A549 (cell line): ENCODE results near the gene CD47.

Experiments used
- CTCF ChIP-seq: fragments of >200 bp; sonication (Bioruptor Twin); formaldehyde crosslinking; IDR thresholded peaks from 3 replicates; pipeline ENCODE4 v1.5.1; 2016
- EP300 ChIP-seq, 2 experiments: fragments of >200 bp; sonication (Bioruptor Twin); formaldehyde crosslinking; IDR thresholded peaks; 2 replicates in 1 of 2; 3 replicates in 1 of 2; pipeline ENCODE4 v1.6.1; 2016 to 2017
- KDM1A ChIP-seq: fragments of 200-600 bp; sonication (generic); IDR thresholded peaks from 2 replicates; pipeline ENCODE4 v1.6.1; 2016; ENCODE audit warnings: low read depth, mild to moderate bottlenecking
- MYC ChIP-seq: IDR thresholded peaks from 2 replicates; pipeline ENCODE4 v1.6.1; 2012; ENCODE audit warnings: mild to moderate bottlenecking, inconsistent platforms, low read length, improper control_type of control experiment, borderline replicate concordance
- PHF8 ChIP-seq: fragments of 200-600 bp; sonication (generic); IDR thresholded peaks from 2 replicates; pipeline ENCODE4 v1.6.1; 2016; ENCODE audit warnings: low read depth, mild to moderate bottlenecking, antibody characterized with exemption, moderate library complexity, borderline replicate concordance
- RAD21 ChIP-seq, 2 experiments: fragments of >200 bp in 1 of 2; sonication (Bioruptor Twin) in 1 of 2; formaldehyde crosslinking in 1 of 2; IDR thresholded peaks in 1 of 2; conservative IDR thresholded peaks in 1 of 2; 2 replicates in 1 of 2; 3 replicates in 1 of 2; pipeline ENCODE4 v1.6.1; 2012 to 2018; ENCODE audit warnings: inconsistent platforms in 1 of 2
- SREBF2 ChIP-seq: fragments of 450-650 bp; IDR thresholded peaks from 2 replicates; pipeline ENCODE4 v1.6.1; 2014; ENCODE audit warnings: mild to moderate bottlenecking, moderate library complexity

- no peak for TF ChIP-seq RAD21 (conservative IDR thresholded peaks at IDR 0.05 in 1 of 2, IDR thresholded peaks at IDR 0.05 in 1 of 2)
- TF ChIP-seq PHF8, result no peak; the same call in 1 of the 2 replicates
- TF ChIP-seq CTCF, result no peak
- TF ChIP-seq EP300 (IDR thresholded peaks at IDR 0.05), result no peak
- TF ChIP-seq KDM1A, result no peak
- no peak for TF ChIP-seq SREBF2
- TF ChIP-seq MYC, result no peak
Observed at GRCh38 chr3:108090049-108090700, 656 bp downstream of the CD47 start.
